HEK293 (cell line): ENCODE measurements around the gene NDST3.

ENCODE experiments used
- CTCF ChIA-PET: fragments of 350-600 bp; formaldehyde crosslinking; extraction: SDS; loops from one replicate; lab custom pipeline; 2021; ENCODE audit warnings: antibody characterized with exemption; lab: Yijun Ruan, JAX
- POLR2A ChIA-PET: fragments of 300-600 bp; formaldehyde crosslinking; extraction: SDS; loops from one replicate; lab custom pipeline; 2020; ENCODE audit warnings: antibody characterized with exemption, inconsistent platforms; lab: Yijun Ruan, JAX
- H3K27ac ChIP-seq: fragments of 200-500 bp; sonication (Bioruptor generic); 2 replicates; pipeline ENCODE4 v1.5.1; 2014; ENCODE audit warnings: low read depth, low read length, control low read depth, inconsistent platforms; ENCODE audit errors: extremely low read depth
- H3K36me3 ChIP-seq, 2 experiments: fragments of 200-500 bp in 1 of 2; sonication (Bioruptor generic) in 1 of 2; 1 replicate in 1 of 2; 2 replicates in 1 of 2; pipeline ENCODE4 v1.5.1; 2014 to 2017; ENCODE audit warnings: inconsistent platforms in 2 of 2, low read length in 2 of 2; ENCODE audit not compliant: control insufficient read depth in 2 of 2, insufficient read depth in 1 of 2
- H3K4me1 ChIP-seq: fragments of 200-500 bp; sonication (Bioruptor generic); 2 replicates; pipeline ENCODE4 v1.5.1; 2014; ENCODE audit warnings: mild to moderate bottlenecking, low read length, inconsistent platforms; ENCODE audit not compliant: control insufficient read depth, insufficient read depth
- H3K4me3 ChIP-seq: 2 replicates; pipeline ENCODE4 v1.5.1; 2011; ENCODE audit warnings: low read depth, mild to moderate bottlenecking, control low read depth, low read length, moderate library complexity
- H3K9me3 ChIP-seq: fragments of 200-500 bp; sonication (Bioruptor generic); 2 replicates; pipeline ENCODE4 v1.5.1; 2014; ENCODE audit warnings: low read depth, low read length, inconsistent platforms; ENCODE audit not compliant: control insufficient read depth, insufficient read depth
- KLF16 ChIP-seq: fragments of 450-650 bp; formaldehyde crosslinking; IDR thresholded peaks from 2 replicates; pipeline ENCODE4 v1.5.1; 2017; ENCODE audit warnings: missing biosample characterization, missing genetic modification characterization
- KLF17 ChIP-seq: fragments of 450-650 bp; formaldehyde crosslinking; IDR thresholded peaks from 2 replicates; pipeline ENCODE4 v1.5.1; 2016; ENCODE audit warnings: missing biosample characterization, missing genetic modification characterization
- KLF9 ChIP-seq: fragments of 450-650 bp; formaldehyde crosslinking; IDR thresholded peaks from 2 replicates; pipeline ENCODE4 v1.5.1; 2016; ENCODE audit warnings: missing biosample characterization, missing genetic modification characterization, low read depth
- TSHZ1 ChIP-seq: fragments of 450-650 bp; formaldehyde crosslinking; IDR thresholded peaks from 2 replicates; pipeline ENCODE4 v1.5.1; 2016; ENCODE audit warnings: missing biosample characterization, missing genetic modification characterization, borderline replicate concordance
- ZBTB7A ChIP-seq: fragments of 450-650 bp; formaldehyde crosslinking; IDR thresholded peaks from 2 replicates; pipeline ENCODE4 v1.5.1; 2016; ENCODE audit warnings: low read depth, missing biosample characterization, missing genetic modification characterization
- ZFP69B ChIP-seq: fragments of 450-650 bp; formaldehyde crosslinking; IDR thresholded peaks from 2 replicates; pipeline ENCODE4 v1.5.1; 2016; ENCODE audit warnings: missing biosample characterization, missing genetic modification characterization
- ZNF155 ChIP-seq: fragments of 450-650 bp; formaldehyde crosslinking; IDR thresholded peaks from 2 replicates; pipeline ENCODE4 v1.5.1; 2016; ENCODE audit warnings: missing biosample characterization, missing genetic modification characterization
- ZNF239 ChIP-seq: fragments of 450-650 bp; formaldehyde crosslinking; IDR thresholded peaks from 2 replicates; pipeline ENCODE4 v1.5.1; 2016; ENCODE audit warnings: missing biosample characterization, missing genetic modification characterization
- ZNF24 ChIP-seq: fragments of 450-650 bp; formaldehyde crosslinking; IDR thresholded peaks from 2 replicates; pipeline ENCODE4 v1.5.1; 2016; ENCODE audit warnings: missing biosample characterization, missing genetic modification characterization
- ZNF248 ChIP-seq: fragments of 450-650 bp; formaldehyde crosslinking; IDR thresholded peaks from 2 replicates; pipeline ENCODE4 v1.5.1; 2017; ENCODE audit warnings: missing biosample characterization, missing genetic modification characterization
- ZNF37A ChIP-seq: fragments of 450-650 bp; IDR thresholded peaks from 2 replicates; pipeline ENCODE4 v1.5.1; 2018; ENCODE audit warnings: missing biosample characterization, missing genetic modification characterization
- ZNF514 ChIP-seq: fragments of 450-650 bp; formaldehyde crosslinking; IDR thresholded peaks from 2 replicates; pipeline ENCODE4 v1.5.1; 2016; ENCODE audit warnings: missing biosample characterization, missing genetic modification characterization
- ZNF548 ChIP-seq: fragments of 450-650 bp; formaldehyde crosslinking; IDR thresholded peaks from 2 replicates; pipeline ENCODE4 v1.5.1; 2016; ENCODE audit warnings: missing biosample characterization, missing genetic modification characterization
- ZNF626 ChIP-seq: fragments of 450-650 bp; sonication (Bioruptor Pico); formaldehyde crosslinking; IDR thresholded peaks from 2 replicates; pipeline ENCODE4 v1.5.1; 2018; ENCODE audit warnings: missing biosample characterization, missing genetic modification characterization, inconsistent platforms
- ZNF76 ChIP-seq: fragments of 450-650 bp; formaldehyde crosslinking; IDR thresholded peaks from 2 replicates; pipeline ENCODE4; 2016; ENCODE audit warnings: low read depth, missing biosample characterization, missing genetic modification characterization, borderline replicate concordance
- TF ChIP-seq, protein P1 (sequence below): fragments of 450-650 bp; formaldehyde crosslinking; IDR thresholded peaks from 2 replicates; pipeline ENCODE4; 2016; ENCODE audit warnings: missing biosample characterization, missing genetic modification characterization
- TF ChIP-seq, protein P2 (sequence below): fragments of 450-650 bp; formaldehyde crosslinking; IDR thresholded peaks from 2 replicates; pipeline ENCODE4 v1.5.1; 2016; ENCODE audit warnings: missing biosample characterization, missing genetic modification characterization

Gene NDST3

DNA sequence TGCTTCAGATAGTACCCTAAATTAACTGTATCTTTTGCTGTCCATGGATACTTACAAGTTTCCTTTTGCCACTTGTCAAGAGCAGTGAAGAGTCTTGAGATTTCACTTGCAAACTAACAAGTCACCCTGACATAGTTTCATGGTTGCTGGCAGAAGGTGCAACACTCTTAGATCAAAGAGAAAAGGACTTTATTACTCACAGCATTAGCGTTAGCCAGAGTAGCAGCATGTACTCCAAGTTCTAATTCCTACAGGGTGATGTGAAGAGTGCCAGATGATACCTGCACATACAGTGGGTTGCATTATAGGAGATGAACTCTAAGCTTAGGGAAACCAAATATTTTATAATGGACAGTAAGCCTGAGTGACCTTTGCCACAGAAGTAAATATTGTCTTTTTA is 47.9 kb downstream of the NDST3 start:
- ChIA-PET CTCF (no interaction called here), POLR2A (no interaction called here)
- Histone ChIP-seq H3K4me3 (no peak overlapping the region), H3K4me1 (no peaks in the 10 kb centered on the region), H3K27ac (no peak overlapping the region), H3K9me3 (no peaks in the 10 kb centered on the region), H3K36me3 (no peaks in the 10 kb centered on the region)
- TF ChIP-seq KLF9 (tag by site-specific recombination) (no peak), ZNF548 (tag by site-specific recombination) (no peak)

GRCh38 chr4:118085700-118086099 is 51.4 kb downstream of the NDST3 start:
- no peak overlapping the region for H3K4me3 ChIP-seq
- ChIA-PET CTCF (no interaction called here), POLR2A (no interaction called here)
- TF ChIP-seq ZNF248 (tag by site-specific recombination) = no peak
- no peak for TF ChIP-seq ZNF37A (tag by site-specific recombination)
- no peak for TF ChIP-seq ZNF76 (tag by site-specific recombination)
- no peak for TF ChIP-seq TSHZ1 (tag by site-specific recombination)
- no peak for TF ChIP-seq ZFP69B (tag by site-specific recombination)
- TF ChIP-seq ZNF24 (tag by site-specific recombination) = no peak
- TF ChIP-seq ZNF514 (tag by site-specific recombination) = no peak
- no peak for TF ChIP-seq ZNF155 (tag by site-specific recombination)
- TF ChIP-seq, protein P1, sequence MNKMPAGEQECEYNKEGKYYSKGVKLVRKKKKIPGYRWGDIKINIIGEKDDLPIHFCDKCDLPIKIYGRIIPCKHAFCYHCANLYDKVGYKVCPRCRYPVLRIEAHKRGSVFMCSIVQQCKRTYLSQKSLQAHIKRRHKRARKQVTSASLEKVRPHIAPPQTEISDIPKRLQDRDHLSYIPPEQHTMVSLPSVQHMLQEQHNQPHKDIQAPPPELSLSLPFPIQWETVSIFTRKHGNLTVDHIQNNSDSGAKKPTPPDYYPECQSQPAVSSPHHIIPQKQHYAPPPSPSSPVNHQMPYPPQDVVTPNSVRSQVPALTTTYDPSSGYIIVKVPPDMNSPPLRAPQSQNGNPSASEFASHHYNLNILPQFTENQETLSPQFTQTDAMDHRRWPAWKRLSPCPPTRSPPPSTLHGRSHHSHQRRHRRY = no peak
- no peak for TF ChIP-seq ZBTB7A (tag by site-specific recombination)
- TF ChIP-seq KLF17 = no peak
- no peak for TF ChIP-seq ZNF626 (tag by site-specific recombination)
- TF ChIP-seq, protein P2, sequence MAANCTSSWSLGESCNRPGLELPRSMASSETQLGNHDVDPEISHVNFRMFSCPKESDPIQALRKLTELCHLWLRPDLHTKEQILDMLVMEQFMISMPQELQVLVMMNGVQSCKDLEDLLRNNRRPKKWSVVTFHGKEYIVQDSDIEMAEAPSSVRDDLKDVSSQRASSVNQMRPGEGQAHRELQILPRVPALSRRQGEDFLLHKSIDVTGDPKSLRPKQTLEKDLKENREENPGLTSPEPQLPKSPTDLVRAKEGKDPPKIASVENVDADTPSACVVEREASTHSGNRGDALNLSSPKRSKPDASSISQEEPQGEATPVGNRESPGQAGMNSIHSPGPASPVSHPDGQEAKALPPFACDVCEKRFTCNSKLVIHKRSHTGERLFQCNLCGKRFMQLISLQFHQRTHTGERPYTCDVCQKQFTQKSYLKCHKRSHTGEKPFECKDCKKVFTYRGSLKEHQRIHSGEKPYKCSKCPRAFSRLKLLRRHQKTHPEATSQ (tag by site-specific recombination) = no peak
- TF ChIP-seq KLF16 (tag by site-specific recombination) = no peak
- no peak for TF ChIP-seq ZNF239 (tag by site-specific recombination)
- no peaks in the 10 kb centered on the region for H3K9me3 ChIP-seq
- no peaks in the 10 kb centered on the region for H3K4me1 ChIP-seq
- no peaks in the 10 kb centered on the region for H3K36me3 ChIP-seq
- H3K27ac ChIP-seq = no peak overlapping the region
